NCI-H2227 (cell line): ENCODE data around the gene KRT7.
"Not testable (repeated sequence)": the region's sequence is repeated elsewhere in the genome, so short reads cannot be mapped to it uniquely, and the experiment has no call there.

Experiments
- DNase-seq: peaks from one replicate; lab custom pipeline; 2025; ENCODE audit not compliant: unreplicated experiment; lab: John Stamatoyannopoulos, UW

The KRT7 gene

GRCh38 chr12:52229836-52230343 lies 3.2 kb upstream of the KRT7 start:
- DNase-seq, result no peak

DNA sequence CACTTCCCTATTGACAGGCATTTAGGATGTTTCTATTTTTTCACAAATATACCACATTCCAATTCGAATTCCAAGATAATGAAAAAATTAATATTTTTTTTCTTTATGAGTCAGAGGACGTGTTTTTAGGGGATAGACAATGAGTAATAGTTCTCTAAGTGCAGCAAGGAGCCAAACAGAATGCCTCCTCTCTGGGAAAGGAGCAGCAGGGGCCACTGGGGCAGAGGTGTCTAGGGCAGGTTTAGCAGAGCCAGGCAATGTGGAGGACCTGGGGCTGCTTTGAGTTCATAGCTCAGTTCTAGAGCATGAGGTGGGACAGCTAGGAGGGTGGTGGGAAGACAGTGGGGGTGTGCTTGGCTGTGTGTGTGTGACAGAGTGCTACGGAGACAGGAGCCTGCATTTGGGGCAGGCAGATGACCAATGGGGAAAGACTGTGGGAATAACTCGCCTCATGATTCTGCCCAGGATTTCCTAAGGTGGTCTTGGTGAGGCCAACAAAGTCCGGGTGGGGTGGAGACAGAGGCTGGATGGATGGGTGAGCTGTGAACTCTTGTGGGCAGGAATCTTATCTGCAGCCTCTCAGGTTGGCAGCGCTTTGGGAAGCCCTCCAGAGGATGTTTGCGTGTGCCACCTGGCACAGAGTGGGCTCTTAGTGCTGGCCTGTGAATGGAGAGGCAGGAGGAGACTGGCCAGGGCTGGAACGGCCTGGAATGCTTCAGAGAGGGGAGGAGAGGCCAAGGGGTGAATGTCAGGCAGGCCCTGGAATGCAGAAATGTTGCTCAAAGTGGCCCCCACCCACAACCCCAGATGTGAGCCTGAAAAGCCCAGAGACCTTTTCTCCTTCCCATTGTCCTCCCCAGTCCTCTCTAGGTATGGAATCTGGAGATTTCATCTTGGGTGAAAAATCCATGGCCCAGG lies 2.4 kb upstream of the KRT7 start:
- no peak for DNase-seq

GRCh38 chr12:52231305-52232202 lies 1.5 kb upstream of the KRT7 start:
- DNase-seq, result no peak

DNA sequence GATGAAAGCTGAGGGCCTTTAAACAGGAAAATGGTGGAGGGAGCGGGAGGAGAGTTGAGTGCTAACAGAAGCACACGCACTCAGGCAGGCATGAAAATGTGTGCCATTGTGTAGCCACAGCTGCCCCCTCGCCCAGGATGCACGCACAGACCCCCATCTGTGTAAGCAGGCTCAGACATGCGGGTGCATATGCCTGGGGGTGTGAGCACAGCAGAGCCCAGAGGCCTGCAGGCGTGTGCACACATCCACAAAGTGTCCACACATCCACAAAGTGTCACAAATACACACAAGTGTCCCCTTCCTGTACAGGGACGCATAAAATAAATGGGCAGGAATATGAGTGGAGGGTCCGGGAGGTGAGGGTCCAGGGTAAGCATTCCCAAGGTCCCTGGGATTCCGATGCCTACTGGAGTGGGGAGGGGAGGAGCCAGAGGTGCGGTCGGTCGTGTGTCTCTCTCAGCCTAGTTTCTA lies 805 bp upstream of the KRT7 start:
- no peak for DNase-seq

- no peak for DNase-seq
Observed at GRCh38 chr12:52233462-52234207, 592 bp downstream of the KRT7 start.

GRCh38 chr12:52234223-52234810 lies 1.3 kb downstream of the KRT7 start:
- DNase-seq, result no peak

DNA sequence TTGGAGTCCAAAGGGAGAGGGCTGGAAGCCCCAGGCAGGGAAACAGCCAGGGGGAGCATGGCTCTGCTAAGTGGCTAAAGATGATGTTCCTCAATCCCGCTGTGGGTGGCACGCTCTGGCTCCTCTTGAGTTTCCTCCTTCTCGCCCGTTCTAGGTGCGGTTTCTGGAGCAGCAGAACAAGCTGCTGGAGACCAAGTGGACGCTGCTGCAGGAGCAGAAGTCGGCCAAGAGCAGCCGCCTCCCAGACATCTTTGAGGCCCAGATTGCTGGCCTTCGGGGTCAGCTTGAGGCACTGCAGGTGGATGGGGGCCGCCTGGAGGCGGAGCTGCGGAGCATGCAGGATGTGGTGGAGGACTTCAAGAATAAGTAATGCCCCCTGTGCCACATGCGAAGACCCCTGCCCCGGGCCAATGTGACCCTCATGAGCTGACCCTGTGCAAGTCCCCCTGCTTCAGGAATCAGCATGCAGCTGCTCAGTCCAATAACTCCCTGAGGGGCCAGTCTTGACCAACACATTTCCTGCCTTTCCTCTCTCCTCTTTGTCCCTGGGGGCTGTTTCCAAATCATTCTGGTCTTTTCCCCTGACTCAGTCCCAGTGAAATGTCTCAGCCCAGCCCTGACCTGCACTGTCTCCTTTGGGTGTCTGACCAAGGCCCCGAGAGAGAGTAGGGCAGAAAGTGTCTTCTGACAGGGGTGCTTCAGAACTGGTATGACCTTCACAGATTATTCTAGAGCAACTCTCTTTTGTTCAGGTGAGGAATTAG lies 2.1 kb downstream of the KRT7 start:
- DNase-seq, result no peak

DNA sequence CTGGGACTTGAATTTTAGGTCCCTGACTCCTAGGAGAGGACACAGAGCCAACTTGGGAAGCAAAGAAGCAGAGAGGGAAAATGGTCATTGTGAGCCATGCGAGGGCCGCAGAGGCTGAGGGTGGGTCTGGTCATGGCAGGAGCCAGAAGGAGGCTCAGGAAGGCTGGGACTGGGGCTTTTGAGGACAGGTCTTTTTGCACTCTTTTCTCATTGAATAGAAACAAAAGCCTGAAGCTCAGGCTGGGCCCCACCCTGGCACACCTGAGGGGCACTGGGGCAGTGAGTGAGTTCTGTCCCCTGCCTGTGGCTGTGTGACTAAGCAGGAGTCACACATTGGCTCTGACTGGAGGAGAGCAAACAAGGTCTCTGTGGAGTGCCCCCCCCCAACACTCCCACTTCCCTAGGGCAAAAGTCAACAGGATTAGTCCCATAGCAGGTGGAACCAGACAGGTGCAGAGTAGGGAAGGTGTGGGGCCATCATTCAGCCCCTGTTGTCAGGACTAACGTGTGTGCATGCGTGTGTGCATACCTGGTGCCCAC lies 2.8 kb downstream of the KRT7 start:
- DNase-seq, result no peak

- DNase-seq, result no peak
Observed at GRCh38 chr12:52236386-52237050, 3.5 kb downstream of the KRT7 start.

GRCh38 chr12:52238207-52238840 lies 5.3 kb downstream of the KRT7 start:
- DNase-seq, result no peak

GRCh38 chr12:52238916-52239646 lies 6.0 kb downstream of the KRT7 start:
- DNase-seq, result no peak

- DNase-seq, result no peak
Observed at GRCh38 chr12:52239767-52240166, 6.7 kb downstream of the KRT7 start.

DNA sequence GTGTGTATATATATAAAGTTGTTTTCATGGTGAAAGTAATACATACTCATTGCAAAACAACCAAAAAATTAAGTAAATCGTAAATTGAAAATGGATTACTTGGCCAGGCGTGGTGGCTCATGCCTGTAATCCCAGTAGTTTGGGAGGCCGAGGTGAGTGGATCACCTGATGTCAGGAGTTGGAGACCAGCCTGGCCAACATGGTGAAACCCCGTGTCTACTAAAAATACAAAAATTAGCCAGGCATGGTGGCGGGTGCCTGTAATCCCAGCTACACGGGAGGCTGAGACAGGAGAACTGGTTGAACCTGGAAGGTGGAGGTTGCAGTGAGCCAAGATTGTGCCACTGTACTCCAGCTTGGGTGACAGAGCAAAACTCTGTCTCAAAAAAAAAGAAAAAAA lies 7.2 kb downstream of the KRT7 start:
- DNase-seq, result not testable (repeated sequence)

DNA sequence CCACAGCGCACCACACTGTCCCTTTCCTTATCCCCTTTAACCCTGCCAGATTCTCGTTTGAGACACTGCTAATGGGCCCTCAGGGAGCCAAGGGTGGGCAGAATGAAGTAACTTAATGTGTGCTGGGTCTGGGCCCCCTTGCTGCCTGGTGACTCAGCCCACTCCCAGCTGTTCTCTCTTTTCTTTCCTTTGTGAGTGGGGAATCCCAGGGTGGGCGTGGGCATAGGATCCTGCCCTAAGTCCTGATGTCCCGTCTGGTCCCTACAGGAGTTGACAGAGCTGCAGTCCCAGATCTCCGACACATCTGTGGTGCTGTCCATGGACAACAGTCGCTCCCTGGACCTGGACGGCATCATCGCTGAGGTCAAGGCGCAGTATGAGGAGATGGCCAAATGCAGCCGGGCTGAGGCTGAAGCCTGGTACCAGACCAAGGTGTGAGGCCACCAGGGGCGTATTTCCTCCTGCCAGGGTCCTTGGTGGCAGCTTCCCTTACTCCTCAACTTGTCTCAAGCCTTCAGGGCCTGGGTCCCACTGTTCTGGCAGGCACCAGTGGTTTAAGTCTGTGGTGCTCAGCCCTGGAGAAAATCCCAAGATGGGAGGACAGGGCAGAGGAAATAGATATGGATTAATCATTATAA lies 8.3 kb downstream of the KRT7 start:
- DNase-seq, result no peak

DNA sequence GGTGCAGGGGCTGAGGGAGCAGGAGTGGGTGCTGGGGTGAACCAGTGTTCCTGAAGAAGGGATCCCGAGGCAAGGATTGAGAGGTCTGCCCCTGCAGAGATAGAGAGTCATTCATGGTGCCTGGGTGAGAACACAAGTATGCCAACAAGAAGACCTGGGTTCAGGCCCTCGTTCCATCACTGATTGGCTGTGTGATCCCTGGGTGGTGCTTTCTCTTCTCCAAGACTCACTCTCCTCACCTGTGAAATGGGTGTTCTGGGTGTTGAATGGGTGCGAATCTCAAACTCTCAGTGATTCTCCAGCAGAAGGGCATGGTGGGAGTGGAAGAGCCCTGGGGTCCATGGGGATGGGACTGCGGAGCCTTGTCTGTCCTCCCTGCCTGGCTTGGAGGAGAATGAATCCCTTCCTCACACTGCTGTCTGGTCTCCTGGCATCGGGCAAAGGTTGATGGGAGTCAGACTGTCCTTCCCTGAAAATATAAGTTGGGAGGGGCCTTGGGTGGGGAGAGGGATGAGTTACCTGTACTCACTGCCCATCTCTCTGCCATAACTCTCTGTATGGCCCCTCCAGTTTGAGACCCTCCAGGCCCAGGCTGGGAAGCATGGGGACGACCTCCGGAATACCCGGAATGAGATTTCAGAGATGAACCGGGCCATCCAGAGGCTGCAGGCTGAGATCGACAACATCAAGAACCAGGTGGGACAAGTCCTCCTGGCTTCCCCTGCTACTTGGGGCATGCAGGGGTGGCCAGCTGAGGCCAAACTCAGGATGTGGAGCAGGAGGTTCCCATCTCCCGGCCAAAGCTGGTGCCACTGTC lies 9.6 kb downstream of the KRT7 start:
- no peak for DNase-seq

- DNase-seq, result no peak
Observed at GRCh38 chr12:52243259-52243855, 10.3 kb downstream of the KRT7 start.
